ENCODE data around the gene FGFR3.

Gene FGFR3

GRCh38 chr4:1792832-1793495 is at the start of gene FGFR3:
TSS of gene FGFR3 (plus strand) at chr4:1793293. CDS start at chr4:1793935, 642 bp downstream.
- peak; percentile 42 for DNase-seq (ENCODE audit: low read depth)

- DNase-seq (ENCODE audit: low read depth) = no peak
These were observed 49.5 kb upstream of the FGFR3 start for GRCh38 chr4:1743551-1743950.

DNA sequence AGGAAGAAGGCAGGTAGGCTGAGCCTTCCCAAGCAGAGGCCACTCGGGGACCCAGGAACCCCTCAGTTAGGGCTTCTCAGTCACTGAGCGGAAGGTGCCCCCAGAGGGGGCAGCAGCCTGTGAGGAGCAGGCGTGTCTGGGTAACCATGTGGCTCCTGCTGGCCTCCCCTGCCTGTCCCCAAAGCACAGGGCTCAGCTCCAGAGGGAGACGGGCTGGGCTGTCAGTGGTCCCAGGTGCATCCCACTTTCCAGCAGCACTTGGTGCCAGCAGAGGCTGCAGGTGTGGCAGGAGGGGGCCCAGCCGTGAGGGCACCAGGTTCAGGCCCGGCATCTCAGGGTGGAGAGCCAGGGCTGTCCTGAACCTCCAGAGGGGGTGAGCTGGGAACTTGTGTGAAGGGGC is 49.1 kb upstream of the FGFR3 start:
- DNase-seq (ENCODE audit: low read depth) = no peak

- no peak for DNase-seq (ENCODE audit: low read depth)
These were observed 48.5 kb upstream of the FGFR3 start for GRCh38 chr4:1744552-1744951.

DNA sequence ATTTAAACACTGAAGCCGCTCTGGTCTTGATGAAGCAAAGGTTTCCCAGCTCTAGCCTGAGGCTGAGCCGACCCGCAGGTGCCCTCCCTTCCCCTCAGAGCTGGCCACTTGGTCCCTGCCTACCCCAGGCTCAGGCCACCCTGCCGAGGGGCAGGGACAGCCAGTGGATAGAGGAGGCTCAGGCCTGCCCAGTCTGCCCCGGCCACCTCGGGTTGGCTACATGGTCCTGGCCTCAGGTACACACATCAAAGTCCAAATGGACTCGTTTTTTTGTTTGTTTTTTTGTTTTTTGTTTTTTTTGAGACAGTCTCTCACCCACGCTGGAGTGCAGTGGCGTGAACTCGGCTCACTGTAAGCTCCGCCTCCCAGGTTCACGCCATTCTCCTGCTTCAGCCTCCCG is 47.9 kb upstream of the FGFR3 start:
- no peak for DNase-seq (ENCODE audit: low read depth)

- no peak for DNase-seq (ENCODE audit: low read depth)
These were observed 47.4 kb upstream of the FGFR3 start for GRCh38 chr4:1745697-1746096.

GRCh38 chr4:1746265-1746691 is 46.8 kb upstream of the FGFR3 start:
- DNase-seq (ENCODE audit: low read depth) = peak; percentile 80

- DNase-seq (ENCODE audit: low read depth) = no peak
These were observed 46.0 kb upstream of the FGFR3 start for GRCh38 chr4:1746919-1747602.

GRCh38 chr4:1747603-1747967 is 45.5 kb upstream of the FGFR3 start:
- DNase-seq (ENCODE audit: low read depth) = no peak

DNA sequence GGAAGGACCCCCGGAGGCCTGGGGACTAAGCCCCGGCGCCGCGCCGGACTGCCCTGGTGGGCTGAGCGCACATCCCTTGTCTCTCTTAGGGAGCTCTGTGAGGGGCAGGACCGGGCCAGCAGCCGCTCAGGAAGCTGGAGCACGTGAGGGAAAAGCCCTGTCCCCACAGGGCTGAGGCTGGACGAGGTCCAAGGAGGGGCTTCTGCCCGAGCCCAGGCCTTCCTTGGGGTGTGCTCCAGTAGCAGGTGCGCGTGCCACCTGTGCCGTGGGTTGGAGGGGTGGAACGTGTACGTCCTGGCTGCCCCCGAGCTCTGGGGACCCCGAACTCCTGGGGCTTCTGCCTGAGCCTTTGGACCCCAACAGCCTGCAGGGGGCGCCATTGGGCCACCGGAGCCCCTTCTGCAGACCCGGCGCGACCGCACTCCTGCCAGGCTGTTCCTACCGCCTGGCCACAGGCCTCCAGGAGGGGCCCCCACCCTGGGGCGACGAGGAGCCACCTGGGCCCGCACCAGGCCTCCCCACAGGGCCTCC is 44.6 kb upstream of the FGFR3 start:
- DNase-seq (ENCODE audit: low read depth) = peak; percentile 78

GRCh38 chr4:1749370-1749769 is 43.7 kb upstream of the FGFR3 start:
- DNase-seq (ENCODE audit: low read depth) = no peak

DNA sequence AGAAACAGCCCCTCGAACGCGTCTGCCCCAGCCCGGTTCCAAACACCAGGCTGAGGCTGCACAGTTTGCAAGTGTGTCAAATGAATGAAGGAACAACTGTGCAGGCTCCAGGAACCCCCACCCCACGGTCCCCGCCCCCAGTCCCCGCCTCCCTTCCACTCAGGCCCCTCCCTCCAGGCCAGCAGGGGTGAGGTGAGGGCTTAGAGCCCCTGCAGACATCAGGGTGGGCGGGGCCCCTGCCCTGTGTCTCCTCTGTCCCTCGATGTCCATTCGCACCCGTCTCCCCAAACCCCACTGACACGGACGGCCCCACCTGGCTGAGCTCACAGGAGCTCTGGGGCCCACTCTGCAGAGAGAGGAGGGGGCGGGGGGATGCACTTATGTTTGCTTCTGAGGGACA is 43.3 kb upstream of the FGFR3 start:
- no peak for DNase-seq (ENCODE audit: low read depth)

- no peak for DNase-seq (ENCODE audit: low read depth)
These were observed 42.5 kb upstream of the FGFR3 start for GRCh38 chr4:1750381-1751154.

DNA sequence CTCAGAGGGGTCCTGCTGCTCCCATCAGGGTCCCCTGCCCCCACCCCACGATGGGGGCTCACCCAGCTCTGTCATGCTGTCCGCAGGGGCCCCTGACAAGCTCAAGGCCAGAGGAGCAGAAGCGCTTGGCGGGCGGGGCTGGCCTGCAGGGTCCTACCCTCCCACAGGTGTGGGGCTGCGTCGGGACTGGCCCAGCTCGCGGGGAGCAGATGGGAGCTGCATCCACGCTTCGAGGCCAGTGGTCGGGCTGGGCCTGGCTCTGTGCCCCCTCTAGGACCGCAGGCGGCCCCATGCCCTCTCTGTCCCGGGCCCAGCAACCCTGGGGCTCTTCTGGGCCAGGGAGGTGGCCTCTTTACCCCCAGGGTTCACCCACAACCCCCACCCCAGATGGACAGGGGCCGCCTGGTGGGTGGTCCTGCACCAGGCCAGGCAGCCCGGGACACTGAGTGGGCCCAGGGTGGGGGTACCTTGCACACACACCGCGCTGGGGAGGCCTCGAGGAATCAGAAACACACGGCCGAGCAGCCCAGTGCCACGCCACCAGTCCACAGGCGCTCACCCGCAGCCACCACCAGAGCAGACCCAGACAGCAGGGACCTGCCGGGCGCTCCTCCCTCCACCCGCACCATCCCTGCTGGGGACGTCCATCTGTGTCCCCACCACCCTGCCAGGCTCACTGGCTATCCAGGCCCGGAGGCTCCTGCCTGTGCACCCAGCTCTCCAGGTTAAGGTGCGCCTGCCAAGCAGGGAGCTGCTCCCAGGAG is 41.8 kb upstream of the FGFR3 start:
- no peak for DNase-seq (ENCODE audit: low read depth)

DNA sequence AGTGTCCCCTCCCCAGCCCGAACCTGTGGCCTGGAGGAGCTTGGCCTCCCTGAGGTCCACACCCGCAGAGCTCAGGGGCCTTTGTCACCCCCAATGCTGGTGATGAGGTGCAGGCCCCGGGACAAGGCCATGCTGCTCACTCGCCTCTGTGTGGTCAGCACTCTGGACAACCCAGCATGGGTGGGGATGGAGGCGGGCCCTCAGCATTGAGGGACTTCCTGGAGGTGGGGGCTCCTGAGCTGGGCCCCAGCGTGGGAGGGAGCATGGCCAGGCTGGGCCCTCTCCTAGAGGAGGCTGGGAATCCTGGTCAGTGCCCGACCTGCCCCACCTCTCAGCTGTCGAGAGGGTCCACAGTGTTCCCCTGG is 41.2 kb upstream of the FGFR3 start:
- no peak for DNase-seq (ENCODE audit: low read depth)

DNA sequence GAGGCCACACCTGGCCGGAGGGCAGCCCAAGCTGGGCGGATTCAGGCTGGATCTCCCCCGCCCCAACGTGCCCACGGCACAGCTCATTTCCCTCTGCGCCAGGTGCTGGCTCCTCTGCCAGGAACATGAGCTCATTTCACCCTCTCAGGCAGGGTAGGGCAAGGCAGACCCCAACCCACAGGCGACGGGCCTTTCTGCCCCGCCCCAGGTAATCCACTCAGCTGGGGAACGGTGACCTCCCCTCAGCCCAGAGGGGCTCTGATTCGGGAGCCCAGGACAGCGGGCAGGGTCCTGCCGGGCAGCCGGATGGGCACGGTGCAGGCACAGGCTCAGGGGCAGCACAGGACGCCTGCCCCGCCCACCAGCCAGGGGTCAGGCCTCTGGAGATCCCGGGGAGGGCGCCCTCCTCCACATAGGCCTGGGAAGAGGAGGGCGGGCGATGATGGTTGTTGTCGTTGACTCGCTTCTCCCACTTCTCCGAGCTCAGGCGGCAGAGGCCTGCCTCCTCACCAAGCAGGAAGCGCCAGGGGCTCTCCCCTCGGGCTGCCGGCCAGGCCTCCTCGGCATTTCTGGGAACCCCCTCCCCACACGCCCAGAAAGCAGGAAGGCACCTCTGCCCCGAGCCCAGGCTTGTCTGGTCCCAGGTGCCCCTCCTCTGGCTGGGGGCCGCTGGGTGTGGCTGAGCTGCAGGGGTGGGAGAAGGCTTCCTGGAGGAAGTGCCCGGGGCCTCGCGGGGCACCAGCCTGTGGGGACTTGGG is 40.6 kb upstream of the FGFR3 start:
- DNase-seq (ENCODE audit: low read depth) = peak; percentile 25

DNA sequence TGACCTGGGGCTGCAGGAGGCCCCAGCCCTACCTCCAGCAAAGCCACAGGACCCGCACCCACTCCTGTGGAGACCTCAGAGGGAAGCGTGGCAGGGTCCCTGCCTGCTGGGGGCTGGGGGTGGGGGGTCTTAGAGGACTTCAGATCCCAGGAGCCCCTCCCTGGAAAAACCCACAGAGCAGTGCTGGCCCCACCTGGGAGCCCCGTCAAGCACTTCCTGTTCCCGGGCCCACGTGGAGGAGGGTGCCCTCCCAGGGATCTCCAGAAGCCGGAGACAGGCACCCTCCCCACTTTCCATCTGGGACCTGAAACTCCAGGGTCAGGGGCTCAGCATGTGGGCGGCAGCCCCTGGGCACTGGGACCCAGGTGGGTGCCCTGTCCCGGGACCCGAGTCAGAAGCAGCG is 39.8 kb upstream of the FGFR3 start:
- DNase-seq (ENCODE audit: low read depth) = no peak

DNA sequence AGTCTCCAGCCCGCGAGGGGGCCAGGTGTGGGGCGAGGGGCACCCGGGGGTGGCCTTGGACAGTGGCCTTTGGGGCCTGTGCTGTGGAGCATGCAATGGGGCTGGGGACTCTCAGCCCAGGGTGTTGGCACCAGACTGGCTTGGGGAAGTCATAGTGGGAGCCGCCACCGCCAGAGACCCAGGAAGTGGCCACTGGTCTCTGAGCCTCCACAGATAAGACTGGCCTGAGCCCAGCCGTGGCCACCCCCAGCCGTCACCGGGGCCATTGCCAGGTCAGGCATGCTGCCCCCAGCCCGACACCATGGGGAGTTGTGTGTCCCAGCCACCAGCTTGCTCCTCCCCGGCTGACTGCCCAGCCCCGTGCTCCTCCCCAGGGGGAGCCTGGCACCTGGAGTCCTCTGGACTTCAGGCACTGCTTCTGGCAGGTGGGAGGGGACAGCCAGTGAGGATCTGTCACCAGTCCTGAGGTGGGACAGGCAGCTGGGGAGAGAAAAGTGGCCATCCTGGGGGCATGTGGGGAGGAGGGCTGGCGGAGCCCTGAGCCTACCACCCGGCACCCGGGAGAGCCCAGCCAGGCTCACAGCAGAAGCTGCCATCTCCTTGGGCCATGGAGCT is 39.3 kb upstream of the FGFR3 start:
- DNase-seq (ENCODE audit: low read depth) = no peak

DNA sequence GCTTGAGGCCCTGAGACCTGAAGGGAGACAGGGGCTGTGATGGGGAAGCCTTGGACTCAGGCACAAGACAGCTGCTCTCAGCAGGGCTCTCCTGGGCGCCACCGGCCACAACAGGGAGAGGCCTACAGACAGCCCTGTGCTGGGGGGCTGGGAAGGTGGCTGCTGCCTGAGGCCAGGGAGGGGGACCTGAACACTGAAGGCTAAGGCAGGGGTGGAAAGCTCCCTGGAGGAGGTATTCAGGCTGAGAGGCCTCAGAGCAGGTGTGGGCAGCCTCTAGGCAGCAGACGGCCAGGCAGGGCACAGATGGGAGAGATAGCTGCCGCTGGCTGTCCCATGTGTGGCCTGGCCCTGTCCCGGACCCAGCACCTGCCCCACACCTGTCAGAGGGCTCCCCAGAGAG is 38.8 kb upstream of the FGFR3 start:
- no peak for DNase-seq (ENCODE audit: low read depth)

- DNase-seq (ENCODE audit: low read depth) = no peak
These were observed 37.8 kb upstream of the FGFR3 start for GRCh38 chr4:1755297-1755696.

DNA sequence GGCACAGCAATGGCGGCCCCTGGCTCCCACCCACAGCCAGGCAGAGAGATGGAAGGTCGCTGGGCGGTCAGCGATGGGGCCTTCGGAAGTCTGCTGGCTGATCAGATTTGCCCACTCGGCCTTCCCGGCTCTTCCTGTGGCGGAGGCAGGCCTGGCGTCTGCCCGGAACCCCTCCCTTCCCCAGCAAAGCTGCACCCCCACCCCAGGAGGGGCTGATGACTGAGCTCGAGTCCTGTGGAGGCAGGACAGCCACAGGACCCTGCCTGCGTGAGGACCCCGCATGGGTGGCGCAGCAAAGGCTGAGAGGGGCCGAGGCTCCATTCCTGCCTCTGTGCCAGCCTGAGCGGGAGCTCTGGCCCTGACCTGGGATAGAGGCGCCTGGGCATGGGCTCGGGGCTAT is 37.0 kb upstream of the FGFR3 start:
- DNase-seq (ENCODE audit: low read depth) = no peak

Measured in ELR (cell line).